T-helper 9 cell (primary cell): ENCODE results near the gene ZNF367.
A peak's percentile ranks its signal among the peaks of the same experiment; 100 is the strongest.

Source experiments
- DNase-seq: peaks from one replicate; pipeline ENCODE4 v3.0.0-alpha.2; 2020
- total RNA-seq, 2 donors: gene quantifications; one replicate each; lab custom pipeline; 2026; lab: John Stamatoyannopoulos, UW

Gene ZNF367
- 8.5 to 10.4 reads per million in 2 donors for total RNA-seq

DNA sequence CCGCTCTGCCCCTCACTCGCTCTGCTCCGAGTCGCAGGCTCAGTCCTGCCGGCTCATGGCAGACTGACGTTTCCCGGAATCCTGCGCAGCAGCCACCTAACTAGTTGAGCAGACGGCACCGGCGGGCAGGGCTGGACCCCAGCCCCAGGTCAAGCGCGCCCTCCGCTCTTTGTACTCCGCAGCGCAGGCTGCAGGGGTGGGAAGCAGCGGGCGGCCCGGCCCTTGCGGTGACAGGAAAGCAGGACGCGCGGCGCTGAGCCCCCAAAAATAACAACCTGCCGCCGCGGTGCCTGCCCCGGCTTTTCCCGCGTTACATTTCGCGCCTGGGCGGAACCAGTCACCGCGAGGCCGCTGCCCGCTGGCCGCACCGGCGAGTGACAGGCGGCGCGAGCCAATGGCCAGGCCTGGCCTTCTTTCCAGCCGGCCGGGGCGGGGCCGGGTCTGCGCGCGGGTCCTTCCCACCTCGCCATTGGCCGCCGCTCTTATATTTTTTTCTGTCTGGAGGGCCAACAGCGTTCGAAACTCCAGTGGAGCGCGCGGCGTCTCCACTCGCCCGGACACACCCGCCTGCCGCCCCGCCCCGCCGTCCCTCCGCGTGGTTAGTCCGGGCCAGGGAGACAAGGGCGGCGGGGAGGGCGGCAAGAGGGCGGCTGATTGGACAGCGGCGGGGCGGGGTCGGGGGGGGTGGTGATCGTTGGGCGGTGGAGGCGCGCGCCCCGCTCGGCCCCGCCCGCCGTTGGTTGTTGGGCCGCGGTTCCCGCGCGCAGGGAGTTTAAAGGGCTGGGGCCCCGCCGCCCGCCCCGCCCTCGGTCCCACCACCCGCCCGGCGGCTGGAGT lies at the start of gene ZNF367:
ZNF367 (minus strand) TSS at position 288 of the 837 bp plus-strand sequence. CDS start 338 bp downstream, outside the sequence.
- peak; percentile 87 for DNase-seq

GRCh38 chr9:96467784-96468183 lies 49.6 kb upstream of the ZNF367 start:
- DNase-seq = no peak

DNA sequence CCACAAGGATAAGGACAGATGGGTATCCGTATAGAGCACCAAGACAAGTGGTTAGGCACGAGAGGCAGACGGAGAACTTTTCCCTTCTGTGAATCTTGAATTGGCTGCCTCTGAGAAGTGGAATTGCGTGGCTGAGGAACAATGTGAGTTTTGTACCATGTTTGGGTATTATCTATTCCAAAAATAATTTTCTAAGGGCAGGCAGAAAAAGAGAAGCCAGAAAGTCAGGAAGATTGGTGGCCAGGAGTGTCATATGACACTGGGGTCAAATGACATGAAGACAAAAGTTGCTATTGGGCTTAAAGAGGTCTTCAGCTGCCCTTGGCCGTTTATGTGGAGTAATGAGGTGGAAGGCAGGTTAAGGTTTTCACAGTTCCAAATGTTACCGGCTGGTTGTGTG lies 46.3 kb upstream of the ZNF367 start:
- no peak for DNase-seq

GRCh38 chr9:96462541-96462940 lies 44.4 kb upstream of the ZNF367 start:
- no peak for DNase-seq

DNA sequence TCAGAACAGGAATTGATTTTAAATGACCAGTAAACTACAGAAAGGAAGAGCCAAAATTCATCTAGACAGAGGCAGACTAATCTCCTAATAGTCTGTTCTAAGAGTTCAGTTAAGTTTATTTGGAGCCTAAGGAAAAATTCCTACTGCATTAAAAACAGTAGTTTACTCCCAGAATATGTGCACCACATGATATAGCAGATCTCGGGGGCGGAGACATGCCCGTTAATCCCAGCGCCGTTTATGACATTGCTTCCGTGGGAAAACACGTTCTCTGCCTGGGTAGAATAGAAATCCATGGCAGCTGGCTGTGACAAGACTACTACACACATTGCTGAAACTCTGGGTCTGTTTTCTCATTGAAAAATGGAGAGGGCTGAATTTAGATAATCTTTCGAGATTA lies 43.2 kb upstream of the ZNF367 start:
- no peak for DNase-seq

- no peak for DNase-seq
These were observed 42.7 kb upstream of the ZNF367 start for GRCh38 chr9:96460882-96461281.

DNA sequence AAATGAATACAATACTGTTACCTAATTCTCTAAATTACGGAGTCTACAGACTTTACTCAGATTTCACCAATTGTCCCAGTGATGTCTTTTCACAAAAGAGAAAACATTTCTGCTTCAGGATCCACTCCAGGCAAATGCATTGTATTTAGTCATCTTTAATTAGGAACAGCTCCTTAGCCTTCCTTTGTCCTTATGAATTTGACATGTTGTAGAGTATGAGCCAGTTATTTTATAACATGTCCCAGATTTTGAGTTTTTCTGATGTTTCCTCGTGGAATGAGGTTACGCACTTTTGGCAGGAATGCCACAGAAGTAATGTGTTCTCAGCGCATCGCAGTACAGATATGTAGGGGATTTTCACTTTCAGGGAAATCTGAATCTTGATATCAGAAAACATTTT lies 42.3 kb upstream of the ZNF367 start:
- DNase-seq = no peak

GRCh38 chr9:96459268-96460007 lies 41.3 kb upstream of the ZNF367 start:
- no peak for DNase-seq

DNA sequence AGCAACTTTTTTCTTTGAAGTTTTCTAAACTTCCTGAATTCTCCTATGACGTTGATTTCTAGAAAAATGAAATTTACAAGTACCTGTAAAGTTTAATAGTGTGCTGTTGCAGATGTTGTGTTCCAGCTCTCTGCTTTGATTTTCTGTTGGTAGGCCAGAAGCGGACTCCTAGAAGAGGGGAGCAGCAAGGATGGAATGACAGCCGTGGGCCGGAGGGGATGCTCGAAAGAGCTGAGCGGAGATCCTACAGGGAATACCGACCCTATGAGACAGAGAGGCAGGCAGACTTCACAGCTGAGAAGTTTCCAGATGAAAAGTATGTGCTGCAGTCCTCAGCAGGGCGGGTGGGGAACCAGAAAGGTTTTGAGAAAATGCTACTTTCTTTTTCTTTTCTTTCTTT lies 40.1 kb upstream of the ZNF367 start:
- DNase-seq = no peak

DNA sequence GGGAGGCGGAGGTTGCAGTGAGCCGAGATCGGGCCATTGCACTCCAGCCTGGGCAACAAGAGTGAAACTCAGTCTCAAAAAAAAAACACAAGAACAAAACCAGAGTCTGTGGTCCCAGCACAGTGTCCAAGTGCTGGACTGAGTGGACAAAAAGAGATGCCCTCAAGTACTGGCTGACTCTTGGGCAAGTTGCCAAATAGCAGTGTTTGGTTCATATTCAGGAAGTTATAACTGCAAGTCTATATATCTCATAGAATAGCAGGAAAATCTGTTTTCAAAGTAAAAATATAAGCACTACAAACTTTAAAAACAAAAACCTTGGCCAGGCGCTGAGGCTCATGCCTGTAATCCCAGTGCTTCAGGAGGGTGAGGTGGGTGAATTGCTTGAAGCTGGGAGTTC lies 39.1 kb upstream of the ZNF367 start:
- no peak for DNase-seq

DNA sequence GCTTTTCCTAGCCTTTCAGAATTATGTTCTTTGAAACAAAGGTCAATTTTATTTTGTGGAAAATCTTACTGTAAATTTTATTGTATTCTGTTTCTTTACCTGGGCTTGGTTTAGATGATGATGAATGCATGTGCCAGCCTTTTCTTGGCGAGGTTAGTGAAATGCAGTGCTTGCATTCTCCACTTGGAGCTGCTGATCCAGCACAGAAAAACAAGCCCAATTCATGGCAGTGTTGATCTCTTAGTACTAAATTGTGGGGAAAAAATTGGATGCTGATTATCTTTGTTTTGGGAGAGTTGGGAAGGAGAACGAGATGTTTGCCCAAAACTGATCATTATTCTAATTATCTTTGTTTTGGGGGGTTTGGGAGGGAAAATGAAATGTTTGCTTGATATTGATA lies 35.5 kb upstream of the ZNF367 start:
- DNase-seq = no peak

DNA sequence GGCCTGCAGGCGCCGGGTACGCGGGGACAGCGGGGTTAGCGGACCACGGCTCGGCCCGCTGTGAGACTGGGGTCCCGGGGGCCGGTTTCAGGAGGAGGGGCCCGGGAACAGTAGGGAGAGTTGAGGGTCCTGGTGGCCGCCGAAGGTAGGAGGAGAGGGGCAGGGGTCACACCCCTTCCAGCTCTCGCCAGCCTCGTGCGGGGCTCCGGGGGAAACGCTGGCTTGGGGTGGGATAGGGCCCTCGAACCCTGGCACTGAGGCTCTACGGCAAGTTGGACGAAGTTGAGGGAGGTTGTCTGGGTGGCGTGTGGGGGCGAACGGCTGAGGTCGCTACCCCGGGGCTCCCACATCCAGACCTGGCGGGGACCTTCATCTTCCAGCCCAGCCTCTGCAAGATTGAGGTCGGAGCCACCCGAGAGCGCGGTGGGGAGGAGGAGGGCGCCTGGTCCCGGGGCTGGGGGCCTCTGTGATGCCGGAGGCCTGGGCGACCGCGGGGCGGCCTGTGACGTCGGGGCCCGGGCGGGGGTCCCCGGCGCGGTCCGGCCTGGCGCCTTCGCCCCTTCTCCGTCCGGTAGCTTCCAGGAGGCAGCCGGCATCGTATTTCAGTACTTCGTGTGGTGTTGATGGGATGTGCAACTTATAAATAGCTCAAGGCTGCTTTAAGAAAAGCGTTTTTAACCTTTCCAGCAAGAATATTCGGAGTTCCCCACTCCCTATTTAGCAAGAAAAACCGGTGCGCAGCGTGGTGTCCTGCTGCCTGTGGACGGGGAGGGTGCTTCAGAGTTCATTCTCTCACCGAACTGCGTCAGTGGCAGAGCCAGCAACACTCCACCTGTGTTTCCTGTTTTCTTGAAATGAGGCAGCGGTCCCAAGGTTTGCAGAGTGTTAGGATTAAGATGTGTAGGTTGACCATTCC lies 32.7 kb upstream of the ZNF367 start:
- peak; percentile 34 for DNase-seq

DNA sequence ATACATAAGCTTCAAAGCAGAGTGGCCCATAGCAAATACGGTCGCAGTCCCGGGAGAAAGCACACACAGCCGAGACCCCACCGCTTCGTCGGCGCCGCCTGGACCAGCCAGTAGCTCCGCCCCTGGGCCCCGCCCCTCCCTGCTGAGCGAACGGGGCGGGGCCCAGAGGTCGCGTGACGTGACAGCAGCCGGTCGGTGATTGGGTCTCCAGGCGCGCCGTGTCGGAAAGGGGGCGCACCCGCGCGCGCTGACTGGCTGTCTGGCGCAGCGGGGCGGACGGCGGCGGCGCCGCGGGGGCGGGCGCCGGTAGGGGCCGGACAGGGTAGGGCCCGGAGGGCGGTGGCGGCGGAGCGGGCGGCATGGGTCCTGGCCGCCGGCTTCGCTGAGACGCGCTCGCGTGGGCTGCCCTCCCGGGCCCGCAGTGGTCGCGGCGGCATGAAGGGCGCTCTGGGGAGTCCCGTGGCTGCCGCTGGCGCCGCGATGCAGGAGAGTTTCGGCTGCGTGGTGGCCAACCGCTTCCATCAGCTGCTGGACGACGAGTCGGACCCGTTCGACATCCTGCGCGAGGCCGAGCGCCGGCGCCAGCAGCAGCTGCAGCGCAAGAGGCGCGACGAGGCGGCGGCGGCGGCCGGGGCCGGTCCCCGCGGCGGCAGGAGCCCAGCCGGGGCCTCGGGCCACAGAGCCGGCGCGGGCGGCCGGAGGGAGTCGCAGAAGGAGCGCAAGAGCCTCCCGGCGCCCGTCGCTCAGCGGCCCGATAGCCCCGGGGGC lies 31.9 kb upstream of the ZNF367 start, which contains the start of gene HABP4:
HABP4 (plus strand) TSS at position 325 of the 768 bp plus-strand sequence; CDS start at position 436, 111 bp downstream.
- DNase-seq = peak; percentile 95

DNA sequence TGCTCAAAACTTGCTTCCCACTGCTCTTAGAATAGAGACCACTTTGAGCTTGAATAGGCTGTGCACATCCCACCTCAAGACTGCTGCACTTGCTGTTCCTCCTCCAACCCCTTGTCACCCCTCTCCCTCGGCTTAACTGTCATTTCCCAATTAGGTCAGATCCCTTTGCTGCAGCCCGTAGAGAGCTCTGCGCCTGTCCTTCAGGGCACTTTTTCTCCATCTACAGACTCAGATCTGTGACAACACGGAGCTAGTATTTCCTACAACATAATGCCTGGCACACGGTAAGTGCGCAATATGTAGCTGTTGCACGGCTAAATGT lies 31.3 kb upstream of the ZNF367 start:
- DNase-seq = no peak

- DNase-seq = no peak
These were observed 30.5 kb upstream of the ZNF367 start for GRCh38 chr9:96448546-96449170.

DNA sequence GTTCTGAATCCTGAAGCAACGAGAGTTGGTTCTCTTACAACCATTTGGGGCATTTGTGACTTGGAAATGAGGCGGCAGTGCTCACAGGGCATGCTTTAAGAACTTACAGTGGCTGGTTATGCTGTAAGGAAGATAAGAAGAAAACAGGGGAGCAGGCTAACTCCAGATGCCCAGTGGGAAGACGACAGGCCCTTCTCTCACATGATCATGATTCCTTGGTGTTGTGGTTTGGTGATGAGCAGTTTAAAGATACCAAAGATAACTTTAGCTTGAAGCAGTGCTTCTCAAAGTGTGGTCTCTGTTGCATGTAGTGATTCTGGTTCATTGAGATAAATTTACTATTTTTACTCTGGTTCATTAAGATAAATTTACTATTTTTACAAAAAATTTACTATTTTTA lies 29.2 kb upstream of the ZNF367 start:
- no peak for DNase-seq

DNA sequence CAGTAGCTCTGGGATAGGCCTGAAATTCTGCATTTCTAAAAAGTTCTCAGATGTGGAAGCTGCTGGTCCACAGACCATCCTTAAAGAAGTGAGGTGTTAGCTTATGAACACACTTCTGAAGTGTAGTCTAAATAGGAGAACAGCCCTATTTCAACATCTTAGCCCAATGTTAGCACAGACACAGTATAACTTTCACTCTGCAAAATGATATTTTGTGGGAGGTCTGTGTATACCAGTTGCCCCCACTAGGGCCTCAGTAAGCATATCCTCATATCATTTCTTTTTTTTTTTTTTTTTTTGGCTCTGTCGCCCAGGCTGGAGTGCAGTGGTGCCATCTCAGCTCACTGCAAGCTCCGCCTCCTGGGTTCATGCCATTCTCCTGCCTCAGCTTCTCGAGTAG lies 24.3 kb upstream of the ZNF367 start:
- no peak for DNase-seq

GRCh38 chr9:96441798-96442445 lies 23.8 kb upstream of the ZNF367 start:
- DNase-seq = no peak

- no peak for DNase-seq
These were observed 22.6 kb upstream of the ZNF367 start for GRCh38 chr9:96440671-96441199.

GRCh38 chr9:96437454-96437853 lies 19.3 kb upstream of the ZNF367 start:
- DNase-seq = no peak
